ENCODE results near the gene ENOX1. TPM values are rescaled to one million over a fixed set of nuclear protein-coding genes. Genes with fewer than 3 reads are reported as not detected.

ENOX1 gene
- total and polyA plus RNA-seq, 2 of the 8 experiments (the other 6 are each of a cell fraction or from before 2014, with no cell fraction given): 0.23 to 0.37 TPM

DNA sequence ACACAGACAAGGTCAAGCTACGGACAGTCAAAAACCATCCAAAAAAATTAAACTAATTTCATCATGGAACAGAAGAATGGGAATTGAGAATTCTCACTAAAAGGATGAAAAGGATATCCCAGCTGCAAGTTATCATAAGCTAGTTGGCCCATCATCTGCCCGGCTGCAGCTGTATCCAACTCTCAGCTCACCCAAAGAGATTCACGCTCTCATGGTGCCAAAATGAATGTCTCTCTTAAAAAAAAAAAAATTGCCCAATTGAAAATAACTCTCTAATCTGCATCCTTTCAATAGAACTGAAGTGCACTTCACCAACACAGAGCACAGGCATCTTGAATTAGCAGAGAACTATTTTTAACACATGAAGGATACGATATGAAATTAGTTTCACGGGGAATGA, 20.0 kb downstream of the ENOX1 start:
- CTCF ChIA-PET (ENCODE audit: partially characterized antibody): interaction anchor here (0.6 to 1.7 kb wide), 2 partner anchors 9 to 821 kb away, joined by 3 to 4 read pairs; no protein-coding TSS in a partner anchor

More for the DNA sequence above, 20.0 kb downstream of the ENOX1 start:
- H3K79me2 ChIP-seq (ENCODE audit: control insufficient read depth in 1 of 2, insufficient read depth in 2 of 2, low read length in 2 of 2): no peaks in the 10 kb centered on the region
- H3K79me1 ChIP-seq (ENCODE audit: low read depth, low read length): no peaks in the 10 kb centered on the region
- H3K27ac ChIP-seq (ENCODE audit: low read depth, low read length): no peak overlapping the region
- H3K23me2 ChIP-seq (ENCODE audit: low read depth, low read length): no peaks in the 10 kb centered on the region
- no peaks in the 10 kb centered on the region for H3K27me3 ChIP-seq (replicated peaks in 1 of 4; ENCODE audit: control insufficient read depth in 3 of 4, extremely low read depth in 1 of 4, insufficient read depth in 3 of 4, low read length in 3 of 4)
- H3K18ac ChIP-seq (ENCODE audit: extremely low read depth, low read length): no peak overlapping the region
- TF ChIP-seq BRCA1 (IDR thresholded peaks at IDR 0.05; ENCODE audit: low read depth, low read length): no peak
- TF ChIP-seq RBBP5 (IDR thresholded peaks at IDR 0.05; ENCODE audit: borderline replicate concordance, low read depth, low read length): no peak
- TF ChIP-seq EGR1 (IDR thresholded peaks at IDR 0.05; ENCODE audit: borderline replicate concordance, low read depth, low read length): no peak
- TF ChIP-seq BCL11A (IDR thresholded peaks at IDR 0.05; ENCODE audit: low read depth in 2 of 2, low read length in 2 of 2): no peak
- no peak for TF ChIP-seq POLR2A (IDR thresholded peaks at IDR 0.05; ENCODE audit: control extremely low read depth in 1 of 2, low read depth in 2 of 2, low read length in 2 of 2)
- TF ChIP-seq JUND (IDR thresholded peaks at IDR 0.05; ENCODE audit: low read length): no peak
- no peak for TF ChIP-seq PHF8 (conservative IDR thresholded peaks at IDR 0.05; ENCODE audit: low read depth, low read length)
- TF ChIP-seq ATF3 (IDR thresholded peaks at IDR 0.05; ENCODE audit: insufficient read depth, low read depth, low read length): no peak
- TF ChIP-seq NRF1 (IDR thresholded peaks at IDR 0.05; ENCODE audit: low read depth, low read length): no peak
- no peak for TF ChIP-seq SRF (IDR thresholded peaks at IDR 0.05; ENCODE audit: low read depth, low read length)
- TF ChIP-seq KDM5A (IDR thresholded peaks at IDR 0.05; ENCODE audit: low read length): no peak
- no peak for TF ChIP-seq POU5F1 (IDR thresholded peaks at IDR 0.05; ENCODE audit: low read depth, low read length)
- H2BK120ac ChIP-seq (replicated peaks; ENCODE audit: low read depth, low read length): no peak overlapping the region
- H2AFZ ChIP-seq (ENCODE audit: low read length): no peak overlapping the region
- no peak overlapping the region for H3K4ac ChIP-seq (replicated peaks; ENCODE audit: insufficient read length, low read depth, low read length)
- H3K23ac ChIP-seq (ENCODE audit: insufficient read length): no peak overlapping the region
- no peak overlapping the region for H2AK5ac ChIP-seq (ENCODE audit: low read depth, low read length)
- H2BK5ac ChIP-seq (ENCODE audit: low read depth, low read length): no peak overlapping the region
- H3K9ac ChIP-seq (replicated peaks in 1 of 4; ENCODE audit: extremely low read depth in 1 of 4, low read depth in 3 of 4, low read length in 3 of 4): no peak overlapping the region
- no peaks in the 10 kb centered on the region for H4K20me1 ChIP-seq (replicated peaks in 1 of 2; ENCODE audit: control insufficient read depth in 1 of 2, insufficient read depth in 2 of 2, low read length in 2 of 2)
- no peak overlapping the region for H4K91ac ChIP-seq (replicated peaks; ENCODE audit: insufficient read length, low read length)
- H3K9me3 ChIP-seq (ENCODE audit: insufficient read depth in 2 of 2, low read depth in 1 of 2, low read length in 1 of 2): no peaks in the 10 kb centered on the region
- 85% methylated on average over 5 of the region's 5 CpGs; no CpG with 5 or more reads in 1 of the 2 experiments for WGBS, 2 experiments (ENCODE audit: extremely low coverage in 1 of 2, insufficient coverage in 1 of 2, insufficient read length in 1 of 2, insufficient replicate concordance in 2 of 2, low coverage in 1 of 2, low lambda C conversion rate in 2 of 2, missing lambda C conversion rate in 1 of 2)
- H3K4me1 ChIP-seq (replicated peaks in 1 of 4; ENCODE audit: control insufficient read depth in 3 of 4, insufficient read depth in 4 of 4, low read length in 3 of 4): peaks cover 0 to 8% (median 1%) of the 10 kb centered on the region in 4 experiments; a peak in 2 of 7 replicates
- no peak for DNase-seq (ENCODE audit: low read depth in 1 of 2, low spot score in 2 of 2)
- no peak overlapping the region for H2BK15ac ChIP-seq (ENCODE audit: low read length)
- H3K14ac ChIP-seq (ENCODE audit: insufficient read length): no peak overlapping the region
- no peaks in the 10 kb centered on the region for H3K36me3 ChIP-seq (ENCODE audit: control insufficient read depth in 2 of 4, insufficient read depth in 4 of 4, low read length in 3 of 4)
- H2BK12ac ChIP-seq (ENCODE audit: low read depth, low read length): no peak overlapping the region
- H4K5ac ChIP-seq (ENCODE audit: insufficient read length, low read depth, low read length): no peak overlapping the region
- no peak overlapping the region for H3K4me2 ChIP-seq (ENCODE audit: insufficient read depth in 1 of 2, low read depth in 2 of 2, low read length in 2 of 2)
- no peak overlapping the region for H3K4me3 ChIP-seq (ENCODE audit: extremely low read depth in 1 of 4, insufficient read depth in 2 of 4, low read depth in 3 of 4, low read length in 4 of 4)
- H2BK20ac ChIP-seq (ENCODE audit: low read length): no peak overlapping the region
- no peak for FAIRE-seq
- no peak overlapping the region for H3K56ac ChIP-seq (replicated peaks; ENCODE audit: insufficient read length, low read depth, low read length)
- POLR2A ChIA-PET (ENCODE audit: partially characterized antibody): no interaction called here
- no peak overlapping the region for H4K8ac ChIP-seq (ENCODE audit: extremely low read depth, insufficient read depth, low read length)

Data from H1 (cell line).